ENCODE measurements around the gene LEMD3.

LEMD3 gene

DNA sequence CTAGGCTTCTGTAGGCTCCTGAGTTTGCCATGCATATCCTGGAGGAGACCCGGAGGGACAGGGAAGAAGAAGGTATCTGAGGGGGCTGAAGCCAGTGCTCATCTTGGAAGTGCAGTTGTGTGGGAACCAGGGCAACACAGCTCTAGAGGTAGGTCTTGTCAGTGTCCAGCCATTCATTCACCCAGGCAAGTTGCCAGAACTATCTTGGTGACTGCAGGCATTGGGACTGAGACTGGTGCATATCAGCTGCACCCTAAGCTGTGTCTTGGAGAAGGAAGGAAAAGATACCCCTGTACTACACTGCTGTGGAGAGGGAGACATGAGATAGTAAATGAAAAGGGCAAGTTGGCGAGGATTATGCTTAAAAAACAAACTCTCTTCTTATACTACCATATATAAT, 43.4 kb upstream of the LEMD3 start:
- no peak for FAIRE-seq
- TF ChIP-seq, protein P1, sequence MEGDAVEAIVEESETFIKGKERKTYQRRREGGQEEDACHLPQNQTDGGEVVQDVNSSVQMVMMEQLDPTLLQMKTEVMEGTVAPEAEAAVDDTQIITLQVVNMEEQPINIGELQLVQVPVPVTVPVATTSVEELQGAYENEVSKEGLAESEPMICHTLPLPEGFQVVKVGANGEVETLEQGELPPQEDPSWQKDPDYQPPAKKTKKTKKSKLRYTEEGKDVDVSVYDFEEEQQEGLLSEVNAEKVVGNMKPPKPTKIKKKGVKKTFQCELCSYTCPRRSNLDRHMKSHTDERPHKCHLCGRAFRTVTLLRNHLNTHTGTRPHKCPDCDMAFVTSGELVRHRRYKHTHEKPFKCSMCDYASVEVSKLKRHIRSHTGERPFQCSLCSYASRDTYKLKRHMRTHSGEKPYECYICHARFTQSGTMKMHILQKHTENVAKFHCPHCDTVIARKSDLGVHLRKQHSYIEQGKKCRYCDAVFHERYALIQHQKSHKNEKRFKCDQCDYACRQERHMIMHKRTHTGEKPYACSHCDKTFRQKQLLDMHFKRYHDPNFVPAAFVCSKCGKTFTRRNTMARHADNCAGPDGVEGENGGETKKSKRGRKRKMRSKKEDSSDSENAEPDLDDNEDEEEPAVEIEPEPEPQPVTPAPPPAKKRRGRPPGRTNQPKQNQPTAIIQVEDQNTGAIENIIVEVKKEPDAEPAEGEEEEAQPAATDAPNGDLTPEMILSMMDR (IDR thresholded peaks at IDR 0.05; ENCODE audit: insufficient read depth, missing control alignments): no peak
- DNase-seq (ENCODE audit: insufficient read length, low spot score): no peak

DNA sequence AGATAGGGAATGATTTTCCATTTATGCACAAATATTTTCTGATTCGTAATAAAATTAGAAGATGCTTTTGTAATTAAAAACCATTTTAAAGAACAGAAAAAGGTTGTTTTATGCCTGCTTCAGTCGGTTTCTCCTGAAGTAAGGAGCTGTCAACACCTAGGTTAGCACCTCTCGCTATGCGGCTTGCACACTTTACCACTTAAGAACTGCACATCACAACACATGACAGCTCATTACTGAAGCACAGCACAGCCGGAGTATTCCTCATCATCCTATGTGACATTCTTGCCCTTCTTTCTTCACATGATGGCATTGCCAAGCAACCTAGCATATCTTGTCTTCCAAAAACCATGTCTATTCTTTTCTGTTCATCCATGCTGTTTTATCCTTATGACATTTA, 42.9 kb upstream of the LEMD3 start:
- TF ChIP-seq, protein P1 (IDR thresholded peaks at IDR 0.05; ENCODE audit: insufficient read depth, missing control alignments): no peak
- FAIRE-seq (no peak), DNase-seq (ENCODE audit: insufficient read length, low spot score) (no peak)

DNA sequence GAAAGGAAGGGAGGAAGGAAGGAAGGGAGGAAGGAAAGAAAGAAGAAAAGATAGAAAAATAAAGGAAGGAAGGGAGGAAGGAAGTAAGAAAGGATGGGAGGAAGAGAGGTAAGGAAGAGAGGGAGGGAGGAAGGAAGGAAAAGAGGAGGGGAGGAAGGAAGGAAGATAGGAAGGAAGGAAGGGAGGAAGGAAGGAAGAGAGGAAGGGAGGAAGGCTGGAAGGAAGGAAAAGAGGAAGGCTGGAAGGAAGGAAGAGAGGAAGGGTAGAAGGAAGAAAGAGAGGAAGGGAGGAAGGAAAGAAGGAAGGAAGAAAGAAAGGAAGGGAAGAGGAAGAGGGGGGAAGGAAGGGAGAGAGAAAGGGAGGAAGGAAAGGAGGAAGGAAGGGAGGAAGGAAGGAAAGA, 35.5 kb upstream of the LEMD3 start:
- FAIRE-seq (no peak), DNase-seq (ENCODE audit: insufficient read length, low spot score) (no peak)
- TF ChIP-seq, protein P1 (IDR thresholded peaks at IDR 0.05; ENCODE audit: insufficient read depth, missing control alignments): no peak

DNA sequence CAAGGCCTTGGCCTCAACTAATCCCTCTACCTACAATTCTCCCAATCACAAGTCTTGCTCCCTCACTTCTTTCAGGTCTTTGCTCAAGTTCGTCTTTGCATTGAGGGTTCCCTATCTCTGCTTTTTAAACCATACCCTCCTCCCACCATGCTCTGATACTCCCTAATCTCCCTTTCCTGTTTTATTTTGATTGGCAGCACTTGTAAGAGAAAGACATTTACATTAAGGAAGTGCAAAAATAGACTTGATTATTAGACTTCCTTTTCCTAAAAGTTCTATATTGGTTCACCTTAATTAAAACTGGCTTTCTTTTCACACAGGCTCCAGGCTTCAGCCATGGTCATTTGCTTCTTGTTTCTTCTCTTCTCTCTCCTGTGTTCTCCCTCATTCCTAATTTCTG, 30.0 kb upstream of the LEMD3 start:
- DNase-seq (ENCODE audit: insufficient read length, low spot score) (no peak), FAIRE-seq (no peak)
- TF ChIP-seq, protein P1 (IDR thresholded peaks at IDR 0.05; ENCODE audit: insufficient read depth, missing control alignments): no peak

DNA sequence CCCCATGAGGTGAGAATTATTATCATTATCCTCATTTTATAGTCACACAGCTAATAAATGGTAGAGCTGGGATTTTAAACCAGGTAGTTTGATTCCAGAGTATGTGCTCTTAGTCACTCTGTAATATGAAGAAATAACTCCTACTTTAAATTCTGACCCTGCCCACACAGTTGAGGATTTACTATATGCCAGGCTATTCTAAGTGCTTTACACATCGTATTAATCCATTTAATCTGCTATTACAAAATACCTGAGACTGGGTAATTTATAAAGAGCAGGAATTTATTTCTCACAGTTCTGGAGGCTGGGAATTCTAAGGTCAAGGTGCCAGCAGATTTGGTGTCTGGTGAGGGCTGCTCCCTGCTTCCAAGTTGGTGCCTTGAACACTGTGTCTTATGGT, 28.6 kb upstream of the LEMD3 start:
- TF ChIP-seq, protein P1 (IDR thresholded peaks at IDR 0.05; ENCODE audit: insufficient read depth, missing control alignments): no peak

DNA sequence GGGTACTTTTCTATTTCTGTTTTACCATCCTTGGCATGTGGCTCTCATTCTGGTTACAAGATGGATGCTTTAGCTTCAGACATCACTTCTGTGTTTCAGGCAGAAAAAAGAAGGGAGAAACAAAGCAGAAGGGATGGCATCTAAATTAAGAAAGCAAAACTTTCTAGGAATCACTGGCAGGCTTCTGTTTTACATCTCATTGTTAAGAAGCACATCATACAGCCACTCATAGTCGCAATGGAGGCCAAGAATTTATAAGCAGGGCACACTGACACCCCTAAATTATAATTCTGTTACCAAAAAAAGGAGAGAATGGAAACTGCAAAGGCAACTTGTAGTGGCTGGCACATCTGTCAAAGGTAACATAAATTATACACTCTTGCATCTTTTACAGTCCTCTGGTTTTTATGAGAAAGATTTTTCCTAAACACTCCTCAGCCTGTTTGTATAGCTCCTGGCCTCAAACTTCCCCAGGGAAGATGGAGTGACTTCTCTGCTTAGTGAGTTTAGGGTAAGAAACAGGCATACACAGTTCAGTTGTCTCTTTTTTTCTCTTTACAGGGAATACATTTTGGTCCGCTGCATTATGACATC, 22.0 kb upstream of the LEMD3 start:
- no peak for DNase-seq (ENCODE audit: insufficient read length, low spot score)
- TF ChIP-seq, protein P1 (IDR thresholded peaks at IDR 0.05; ENCODE audit: insufficient read depth, missing control alignments): no peak
- FAIRE-seq: no peak

More for the DNA sequence above, 28.6 kb upstream of the LEMD3 start:
- DNase-seq (ENCODE audit: insufficient read length, low spot score): no peak
- no peak for FAIRE-seq

DNA sequence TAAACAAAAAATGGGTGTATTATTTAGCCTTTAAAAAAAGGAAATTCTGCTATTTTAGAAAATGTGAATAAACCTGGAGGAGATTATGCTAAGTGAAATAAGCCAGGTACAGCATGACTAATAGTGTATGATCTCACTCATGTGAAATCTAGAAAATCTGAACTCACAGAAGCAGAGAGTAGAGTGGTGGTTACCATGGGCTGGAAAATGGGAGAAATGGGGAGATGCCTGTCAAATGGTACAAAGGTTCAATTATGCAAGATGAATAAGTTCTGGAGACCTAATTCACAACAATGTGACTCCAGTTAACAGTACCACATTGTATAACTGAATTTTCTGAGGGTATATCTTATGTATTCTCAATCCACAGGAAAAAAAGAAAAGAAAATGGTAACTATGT, 17.4 kb upstream of the LEMD3 start:
- FAIRE-seq: no peak

More for the DNA sequence above, 17.4 kb upstream of the LEMD3 start:
- TF ChIP-seq, protein P1 (IDR thresholded peaks at IDR 0.05; ENCODE audit: insufficient read depth, missing control alignments): no peak
- DNase-seq (ENCODE audit: insufficient read length, low spot score): no peak

Data from D721Med (cell line).